HCT116 (cell line): ENCODE measurements around the gene ZSWIM5.

ENCODE experiments used
- ELF1 ChIP-seq: IDR thresholded peaks from 2 replicates; pipeline ENCODE4 v1.6.1; 2012; ENCODE audit warnings: low read depth, borderline replicate concordance
- EZH2 ChIP-seq: fragments of 200-600 bp; sonication (generic); IDR thresholded peaks from 2 replicates; pipeline ENCODE4 v1.6.1; 2017; ENCODE audit warnings: antibody characterized with exemption, mixed run types
- POLR2A ChIP-seq: IDR thresholded peaks from 2 replicates; pipeline ENCODE4 v1.7.0; 2011; ENCODE audit warnings: borderline replicate concordance; ENCODE audit not compliant: insufficient read depth, insufficient read length; ENCODE audit errors: extremely low read depth
- POLR2AphosphoS5 ChIP-seq: IDR thresholded peaks from 2 replicates; pipeline ENCODE4 v1.6.1; 2011; ENCODE audit warnings: mild to moderate bottlenecking, low read depth, low read length, moderate library complexity
- TF ChIP-seq, protein P1 (sequence below), 3 experiments: fragments of 200-600 bp in 1 of 3; sonication (generic) in 1 of 3; IDR thresholded peaks in 2 of 3; conservative IDR thresholded peaks in 1 of 3; 2 replicates each; pipeline ENCODE4 v1.5.1; 2012 to 2017; ENCODE audit warnings: low read depth in 2 of 3, low read length in 2 of 3, antibody characterized with exemption in 1 of 3, borderline replicate concordance in 1 of 3, control low read depth in 1 of 3, mild to moderate bottlenecking in 1 of 3, mixed read lengths in 1 of 3, mixed run types in 1 of 3, moderate library complexity in 1 of 3; ENCODE audit not compliant: insufficient read depth in 1 of 3

DNA sequence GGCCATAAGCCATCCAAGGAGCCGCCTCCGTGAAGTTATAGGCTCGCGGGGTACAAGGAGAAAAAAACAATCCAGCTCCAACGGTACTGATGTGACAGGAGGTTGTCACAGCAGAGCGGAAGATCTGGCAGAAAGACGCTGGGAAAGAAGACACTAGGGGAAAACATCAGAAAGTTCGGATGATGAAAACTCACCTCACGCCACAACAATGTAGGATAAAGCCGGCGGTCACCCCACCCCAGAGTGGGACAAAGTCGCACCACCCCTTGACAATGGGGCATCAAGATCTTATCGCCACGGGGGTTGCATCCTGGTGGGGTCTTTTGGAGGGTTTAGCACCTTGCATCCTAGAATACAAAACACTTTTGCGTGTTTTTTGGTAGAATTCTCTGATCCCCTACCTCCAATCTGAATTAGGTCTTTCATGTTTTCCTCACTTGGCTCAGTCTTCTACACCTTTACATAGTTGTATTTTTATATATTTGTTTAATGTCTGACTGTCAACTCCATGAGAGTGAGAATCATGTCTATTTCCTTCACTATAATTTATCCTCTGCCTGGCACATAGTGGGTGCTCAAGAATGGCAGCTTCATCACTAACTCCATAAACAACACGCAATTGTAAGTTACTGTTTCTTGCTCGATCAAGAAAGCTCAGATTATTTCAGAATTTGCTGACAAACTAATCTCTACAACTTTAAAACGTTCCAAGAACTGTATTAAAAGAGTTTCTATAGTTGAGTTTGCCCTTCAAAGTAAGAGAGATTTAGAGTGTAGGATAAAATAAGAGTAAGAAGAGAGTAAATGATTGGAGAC, 611 bp upstream of the ZSWIM5 start:
- TF ChIP-seq, protein P1, sequence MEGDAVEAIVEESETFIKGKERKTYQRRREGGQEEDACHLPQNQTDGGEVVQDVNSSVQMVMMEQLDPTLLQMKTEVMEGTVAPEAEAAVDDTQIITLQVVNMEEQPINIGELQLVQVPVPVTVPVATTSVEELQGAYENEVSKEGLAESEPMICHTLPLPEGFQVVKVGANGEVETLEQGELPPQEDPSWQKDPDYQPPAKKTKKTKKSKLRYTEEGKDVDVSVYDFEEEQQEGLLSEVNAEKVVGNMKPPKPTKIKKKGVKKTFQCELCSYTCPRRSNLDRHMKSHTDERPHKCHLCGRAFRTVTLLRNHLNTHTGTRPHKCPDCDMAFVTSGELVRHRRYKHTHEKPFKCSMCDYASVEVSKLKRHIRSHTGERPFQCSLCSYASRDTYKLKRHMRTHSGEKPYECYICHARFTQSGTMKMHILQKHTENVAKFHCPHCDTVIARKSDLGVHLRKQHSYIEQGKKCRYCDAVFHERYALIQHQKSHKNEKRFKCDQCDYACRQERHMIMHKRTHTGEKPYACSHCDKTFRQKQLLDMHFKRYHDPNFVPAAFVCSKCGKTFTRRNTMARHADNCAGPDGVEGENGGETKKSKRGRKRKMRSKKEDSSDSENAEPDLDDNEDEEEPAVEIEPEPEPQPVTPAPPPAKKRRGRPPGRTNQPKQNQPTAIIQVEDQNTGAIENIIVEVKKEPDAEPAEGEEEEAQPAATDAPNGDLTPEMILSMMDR (IDR thresholded peaks at IDR 0.05 in 2 of 3, conservative IDR thresholded peaks at IDR 0.05 in 1 of 3; ENCODE audit: borderline replicate concordance in 1 of 3, insufficient read depth in 1 of 3, low read depth in 2 of 3, low read length in 2 of 3) = no peak
- TF ChIP-seq POLR2A (no peak), ELF1 (no peak), POLR2AphosphoS5 (no peak), EZH2 (no peak)
